ENCODE measurements around the gene ALKBH6.

- no peak for TF ChIP-seq EP300 (IDR thresholded peaks at IDR 0.05)
- no peak for TF ChIP-seq POLR2A (IDR thresholded peaks at IDR 0.05)
Observed at GRCh38 chr19:35977446-35978222, 36.4 kb downstream of the ALKBH6 start.
